Activated CD8-positive, alpha-beta memory T cell treated with anti-CD3 and anti-CD28 coated beads, Interleukin-2, amount 50 U/mL, for 24 hours (primary cell): Measurements from ENCODE around the gene USP5.

Source experiments
- DNase-seq: peaks from one replicate; pipeline ENCODE4 v3.0.0-alpha.2; 2020; ENCODE audit errors: extremely low read depth

USP5 gene

GRCh38 chr12:6840761-6841515 is 11.0 kb upstream of the USP5 start, which contains the start of gene GNB3:
GNB3 (plus strand) TSS chr12:6840925; CDS start chr12:6841288, 363 bp downstream.
- DNase-seq = no peak

GRCh38 chr12:6842075-6842474 is 9.9 kb upstream of the USP5 start:
- no peak for DNase-seq

- DNase-seq = no peak
These were observed 8.6 kb upstream of the USP5 start for GRCh38 chr12:6843118-6843902.

GRCh38 chr12:6845395-6845794 is 6.6 kb upstream of the USP5 start:
- no peak for DNase-seq

- DNase-seq = no peak
These were observed 5.6 kb upstream of the USP5 start for GRCh38 chr12:6846316-6846869.

GRCh38 chr12:6847676-6848075 is 4.3 kb upstream of the USP5 start:
- no peak for DNase-seq

GRCh38 chr12:6849427-6849826 is 2.5 kb upstream of the USP5 start:
- DNase-seq = no peak

- no peak for DNase-seq
These were observed 1.9 kb upstream of the USP5 start for GRCh38 chr12:6849976-6850560.

GRCh38 chr12:6850796-6851152 is 1.2 kb upstream of the USP5 start:
- no peak for DNase-seq

GRCh38 chr12:6851153-6851920 is 613 bp upstream of the USP5 start, which contains the start of gene CDCA3:
CDCA3 (minus strand) TSS chr12:6851286; CDS start chr12:6850952, 334 bp downstream.
- DNase-seq = peak; percentile 83

GRCh38 chr12:6852651-6853354 is 853 bp downstream of the USP5 start:
- no peak for DNase-seq

GRCh38 chr12:6853626-6854025 is 1.7 kb downstream of the USP5 start:
- no peak for DNase-seq

- DNase-seq = no peak
These were observed 2.1 kb downstream of the USP5 start for GRCh38 chr12:6854036-6854435.

- no peak for DNase-seq
These were observed 3.4 kb downstream of the USP5 start for GRCh38 chr12:6855322-6855721.

GRCh38 chr12:6858799-6859198 is 6.8 kb downstream of the USP5 start:
- no peak for DNase-seq

GRCh38 chr12:6860116-6860515 is 8.2 kb downstream of the USP5 start:
- DNase-seq = no peak

- no peak for DNase-seq
These were observed 9.0 kb downstream of the USP5 start for GRCh38 chr12:6860942-6861341.

GRCh38 chr12:6861391-6861790 is 9.4 kb downstream of the USP5 start:
- no peak for DNase-seq

- no peak for DNase-seq
These were observed 11.1 kb downstream of the USP5 start for GRCh38 chr12:6863033-6863432.

GRCh38 chr12:6863586-6864321 is 11.8 kb downstream of the USP5 start:
- no peak for DNase-seq
